MM.1S (cell line): ENCODE measurements around the gene RALGAPA2.

Experiments
- DNase-seq: peaks from one replicate; pipeline ENCODE4 v3.0.0-alpha.2; 2015
- H2AFZ ChIP-seq: fragments of 300-600 bp; sonication (generic); 2 replicates; pipeline ENCODE4 v1.6.0; 2016; ENCODE audit warnings: antibody characterized with exemption, low read length
- H3F3A ChIP-seq: fragments of 300-600 bp; sonication (generic); 2 replicates; pipeline ENCODE4 v1.6.1; 2016; ENCODE audit warnings: mild to moderate bottlenecking, antibody characterized with exemption, low read length, moderate library complexity, mixed read lengths; ENCODE audit not compliant: insufficient read depth
- H3K27ac ChIP-seq: fragments of 300-600 bp; sonication (generic); 2 replicates; pipeline ENCODE4 v1.5.1; 2016; ENCODE audit warnings: mild to moderate bottlenecking, low read length
- H3K27me3 ChIP-seq: fragments of 300-600 bp; sonication (generic); replicated peaks from 2 replicates; pipeline ENCODE4 v1.6.0; 2016; ENCODE audit warnings: low read length; ENCODE audit not compliant: insufficient read depth
- H3K36me3 ChIP-seq: fragments of 300-600 bp; sonication (generic); replicated peaks from 2 replicates; pipeline ENCODE4 v1.6.1; 2016; ENCODE audit warnings: mild to moderate bottlenecking, low read length, mixed read lengths; ENCODE audit not compliant: insufficient read depth
- H3K4me1 ChIP-seq: fragments of 300-600 bp; sonication (generic); 2 replicates; pipeline ENCODE4 v1.6.1; 2016; ENCODE audit warnings: low read length, mixed read lengths
- H3K4me2 ChIP-seq: fragments of 300-600 bp; sonication (generic); 2 replicates; pipeline ENCODE4 v1.6.0; 2016; ENCODE audit warnings: low read depth, low read length
- H3K4me3 ChIP-seq: fragments of 300-600 bp; sonication (generic); 2 replicates; pipeline ENCODE4 v1.5.1; 2016; ENCODE audit warnings: low read length, mixed read lengths
- H3K79me2 ChIP-seq: fragments of 300-600 bp; sonication (generic); 2 replicates; pipeline ENCODE4 v1.6.1; 2016; ENCODE audit warnings: mixed run types, low read length, mixed read lengths
- H3K9ac ChIP-seq: fragments of 300-600 bp; sonication (generic); 2 replicates; pipeline ENCODE4 v1.6.1; 2016; ENCODE audit warnings: low read length, mixed read lengths
- H3K9me2 ChIP-seq: fragments of 300-600 bp; sonication (generic); replicated peaks from 2 replicates; pipeline ENCODE4 v1.6.1; 2016; ENCODE audit warnings: mild to moderate bottlenecking, low read length, mixed read lengths; ENCODE audit not compliant: insufficient read depth
- H3K9me3 ChIP-seq: fragments of 300-600 bp; sonication (generic); replicated peaks from 2 replicates; pipeline ENCODE4 v1.6.1; 2016; ENCODE audit warnings: mild to moderate bottlenecking, low read length, mixed read lengths; ENCODE audit not compliant: insufficient read depth
- H4K20me1 ChIP-seq: fragments of 300-600 bp; sonication (generic); 2 replicates; pipeline ENCODE4 v1.6.1; 2016; ENCODE audit warnings: mild to moderate bottlenecking, low read length, moderate library complexity, mixed read lengths; ENCODE audit not compliant: insufficient read depth
- EZH2 ChIP-seq: fragments of 300-600 bp; sonication (generic); optimal IDR thresholded peaks from 2 replicates; pipeline ENCODE3; 2017; ENCODE audit warnings: low read depth, mild to moderate bottlenecking, antibody characterized with exemption, low read length, mixed read lengths
- EZH2phosphoT487 ChIP-seq: fragments of 300-600 bp; sonication (generic); IDR thresholded peaks from 2 replicates; pipeline ENCODE4 v1.6.1; 2018; ENCODE audit warnings: antibody characterized with exemption, low read length
- TF ChIP-seq, protein P1 (sequence below): fragments of 300-600 bp; sonication (generic); IDR thresholded peaks from 2 replicates; pipeline ENCODE4 v1.5.1; 2016; ENCODE audit warnings: antibody characterized with exemption, low read length, mixed read lengths

RALGAPA2 gene

DNA sequence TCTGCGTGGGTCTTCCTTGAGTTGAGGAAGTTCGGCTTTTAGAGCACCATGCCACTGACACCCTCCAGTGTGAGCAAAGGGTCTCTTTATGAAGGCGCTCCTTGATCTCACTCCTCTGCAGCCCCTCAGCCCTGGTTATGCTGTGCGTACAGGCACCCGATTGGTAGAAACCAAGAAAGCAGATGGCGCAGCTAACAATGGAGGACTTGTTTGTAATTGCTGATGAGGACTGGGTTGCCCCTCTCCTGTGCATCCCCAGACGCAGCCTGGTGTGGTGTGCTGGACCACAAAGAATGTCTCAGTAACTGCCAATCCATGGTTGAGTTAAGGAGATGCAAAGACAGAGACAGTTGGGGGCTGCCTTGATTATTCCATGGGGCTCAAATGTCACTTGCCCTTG lies 314.3 kb downstream of the RALGAPA2 start:
- H3K9me3 ChIP-seq = no peaks in the 10 kb centered on the region
- no peak for DNase-seq
- H3K36me3 ChIP-seq = no peaks in the 10 kb centered on the region
- no peak overlapping the region for H2AFZ ChIP-seq
- H3K4me3 ChIP-seq = no peak overlapping the region
- H3K4me2 ChIP-seq = no peak overlapping the region
- TF ChIP-seq, protein P1, sequence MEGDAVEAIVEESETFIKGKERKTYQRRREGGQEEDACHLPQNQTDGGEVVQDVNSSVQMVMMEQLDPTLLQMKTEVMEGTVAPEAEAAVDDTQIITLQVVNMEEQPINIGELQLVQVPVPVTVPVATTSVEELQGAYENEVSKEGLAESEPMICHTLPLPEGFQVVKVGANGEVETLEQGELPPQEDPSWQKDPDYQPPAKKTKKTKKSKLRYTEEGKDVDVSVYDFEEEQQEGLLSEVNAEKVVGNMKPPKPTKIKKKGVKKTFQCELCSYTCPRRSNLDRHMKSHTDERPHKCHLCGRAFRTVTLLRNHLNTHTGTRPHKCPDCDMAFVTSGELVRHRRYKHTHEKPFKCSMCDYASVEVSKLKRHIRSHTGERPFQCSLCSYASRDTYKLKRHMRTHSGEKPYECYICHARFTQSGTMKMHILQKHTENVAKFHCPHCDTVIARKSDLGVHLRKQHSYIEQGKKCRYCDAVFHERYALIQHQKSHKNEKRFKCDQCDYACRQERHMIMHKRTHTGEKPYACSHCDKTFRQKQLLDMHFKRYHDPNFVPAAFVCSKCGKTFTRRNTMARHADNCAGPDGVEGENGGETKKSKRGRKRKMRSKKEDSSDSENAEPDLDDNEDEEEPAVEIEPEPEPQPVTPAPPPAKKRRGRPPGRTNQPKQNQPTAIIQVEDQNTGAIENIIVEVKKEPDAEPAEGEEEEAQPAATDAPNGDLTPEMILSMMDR = no peak
- TF ChIP-seq EZH2 (no peak), EZH2phosphoT487 (no peak)
- H3F3A ChIP-seq = no peaks in the 10 kb centered on the region
- no peak overlapping the region for H3K27ac ChIP-seq
- no peaks in the 10 kb centered on the region for H4K20me1 ChIP-seq
- H3K9ac ChIP-seq = no peak overlapping the region
- no peaks in the 10 kb centered on the region for H3K4me1 ChIP-seq
- no peaks in the 10 kb centered on the region for H3K79me2 ChIP-seq
- no peaks in the 10 kb centered on the region for H3K9me2 ChIP-seq
- no peaks in the 10 kb centered on the region for H3K27me3 ChIP-seq

DNA sequence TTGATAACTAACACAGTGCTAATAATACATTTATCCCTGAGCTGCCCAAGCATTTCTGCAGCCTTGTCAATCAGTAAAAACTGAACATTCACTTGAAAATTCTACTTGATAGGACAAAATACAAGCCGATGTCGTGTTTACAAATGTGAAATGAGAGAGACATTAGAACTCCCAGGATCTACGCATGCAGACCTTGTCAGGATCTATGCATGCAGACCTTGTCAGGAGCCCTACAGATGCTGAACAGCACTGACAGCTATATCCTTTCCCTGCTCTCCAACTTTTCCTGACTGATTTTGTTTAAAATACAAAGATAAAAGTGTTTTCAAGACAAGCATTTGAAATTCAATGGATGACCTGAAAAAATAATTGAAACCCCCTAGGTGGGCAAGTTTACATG lies 315.6 kb downstream of the RALGAPA2 start:
- TF ChIP-seq EZH2phosphoT487 (no peak), EZH2 (no peak)
- TF ChIP-seq, protein P1 = no peak
- Histone ChIP-seq H3K9me2 (no peaks in the 10 kb centered on the region), H3K27ac (no peak overlapping the region), H4K20me1 (no peaks in the 10 kb centered on the region), H3F3A (no peaks in the 10 kb centered on the region), H3K9ac (no peak overlapping the region), H3K4me2 (no peak overlapping the region), H3K27me3 (no peaks in the 10 kb centered on the region), H3K4me3 (no peak overlapping the region), H3K79me2 (no peaks in the 10 kb centered on the region), H3K36me3 (no peaks in the 10 kb centered on the region), H3K9me3 (no peaks in the 10 kb centered on the region), H2AFZ (no peak overlapping the region), H3K4me1 (no peaks in the 10 kb centered on the region)
- no peak for DNase-seq

DNA sequence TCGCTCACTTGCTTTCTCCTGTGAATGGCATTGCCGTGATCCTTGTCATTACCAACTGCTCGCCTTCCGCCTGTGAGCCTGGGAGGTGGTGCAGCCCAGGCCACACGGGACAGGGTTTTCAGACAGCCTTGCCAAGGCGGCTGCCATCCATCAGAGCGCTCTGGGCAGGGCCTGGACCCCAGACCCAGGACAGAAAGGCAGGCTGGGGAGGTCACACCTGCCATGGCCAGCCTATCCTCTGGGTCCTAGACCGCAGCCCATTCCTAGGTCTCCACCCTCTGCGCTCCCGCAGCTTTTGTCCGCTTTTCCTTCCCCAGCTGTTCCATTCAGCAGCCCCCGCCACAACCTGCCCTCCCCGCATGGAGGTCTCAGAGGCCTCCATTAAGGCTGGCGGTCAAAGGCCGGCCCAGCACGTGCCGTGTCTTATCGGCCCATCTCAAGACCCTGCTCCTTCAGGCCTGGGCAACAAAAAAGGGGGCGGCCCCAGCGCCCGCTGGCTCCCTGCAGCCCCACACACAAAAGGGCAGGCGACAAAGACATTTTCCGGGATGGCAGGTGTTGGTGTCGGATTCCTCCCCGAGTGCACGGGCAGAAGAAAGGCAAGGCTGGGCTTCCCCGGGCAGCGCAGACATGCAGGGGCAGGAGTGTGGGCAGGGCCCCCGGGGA lies 316.4 kb downstream of the RALGAPA2 start:
- Histone ChIP-seq H3K4me2 (no peak overlapping the region), H3K36me3 (no peaks in the 10 kb centered on the region), H3K27ac (no peak overlapping the region), H3K27me3 (no peaks in the 10 kb centered on the region), H3K9me3 (no peaks in the 10 kb centered on the region), H3K4me3 (no peak overlapping the region), H3K9ac (no peak overlapping the region), H3F3A (no peaks in the 10 kb centered on the region), H3K9me2 (no peaks in the 10 kb centered on the region), H2AFZ (no peak overlapping the region), H3K4me1 (no peaks in the 10 kb centered on the region), H3K79me2 (no peaks in the 10 kb centered on the region), H4K20me1 (no peaks in the 10 kb centered on the region)
- TF ChIP-seq, protein P1 = no peak
- no peak for TF ChIP-seq EZH2phosphoT487
- TF ChIP-seq EZH2 = no peak
- no peak for DNase-seq
